Pericardium fibroblast (primary cell): ENCODE measurements around the gene FOXQ1. TPM values are rescaled to one million over a fixed set of nuclear protein-coding genes. Genes with fewer than 3 reads are reported as not detected.

ENCODE experiments used
- total RNA-seq: library from RNA; depleted of rRNA; stranded (reverse); fragments of >200 nt; gene quantifications from 2 replicates; pipeline ENCODE4 v1.2.3, GENCODE V29; 2015

The FOXQ1 gene
- total RNA-seq = not detected in 2 replicates

DNA sequence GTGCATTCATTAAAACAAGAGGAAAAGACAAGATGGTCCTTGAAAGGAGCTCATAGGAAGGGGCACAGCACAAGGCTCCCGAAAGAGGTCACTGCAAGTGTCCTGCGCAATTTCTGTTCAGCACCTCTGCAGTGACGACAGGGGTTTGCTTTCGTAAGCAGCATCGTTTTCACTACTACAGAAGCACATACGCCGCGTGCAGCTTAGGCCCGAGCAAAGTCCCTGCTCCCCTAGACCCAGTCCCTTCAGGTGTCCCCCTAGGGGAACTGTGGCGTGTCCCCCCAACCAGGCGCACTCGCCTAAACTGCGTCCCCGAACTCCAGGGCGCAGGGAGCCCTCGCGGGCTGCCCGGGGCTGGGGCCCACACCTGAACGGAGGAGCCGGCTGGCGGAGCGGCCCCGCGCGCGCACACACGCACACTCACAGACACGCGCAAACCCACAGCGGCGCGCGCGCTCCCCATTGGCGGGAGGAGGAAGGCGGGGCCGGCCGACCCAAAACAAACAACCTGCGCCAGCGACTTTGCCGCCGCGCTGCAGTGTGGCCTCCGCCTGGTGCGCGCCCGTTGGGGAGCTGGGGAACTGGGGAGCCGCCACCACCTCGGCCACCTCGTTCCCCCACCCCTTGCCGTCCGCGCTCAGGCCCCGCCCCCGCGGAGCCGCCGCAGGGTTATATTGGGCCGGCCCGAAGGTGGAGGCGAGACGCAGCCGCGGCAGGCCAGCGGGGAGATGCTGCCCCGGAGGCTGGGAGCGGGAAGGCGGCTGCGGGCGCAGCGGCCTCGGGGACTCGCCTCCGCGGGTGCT is at the start of gene FOXQ1:
Gene FOXQ1, plus strand, starts transcription at position 699 of the 803 bp plus-strand sequence. CDS start 607 bp downstream, outside the sequence.

Other genes with a start within 250 kb of the FOXQ1 start
- 0.82 and 4.5 TPM in 2 replicates for gene FOXF2, start 77.5 kb downstream of the FOXQ1 start, total RNA-seq